GM23338 (cell line): ENCODE results near the gene TNFRSF12A.

ENCODE experiments used
- EZH2 ChIP-seq: fragments of 200-600 bp; sonication (generic); IDR thresholded peaks from one replicate; pipeline ENCODE4 v1.8.0; 2017; ENCODE audit warnings: antibody characterized with exemption, mild to moderate bottlenecking, low read depth; ENCODE audit not compliant: unreplicated experiment
- JUNB ChIP-seq: IDR thresholded peaks from one replicate; pipeline ENCODE4 v1.6.1; 2016; ENCODE audit warnings: antibody characterized with exemption; ENCODE audit not compliant: unreplicated experiment
- NANOG ChIP-seq: IDR thresholded peaks from 2 replicates; pipeline ENCODE4 v1.6.1; 2016; ENCODE audit warnings: antibody characterized with exemption, borderline replicate concordance
- POLR2AphosphoS5 ChIP-seq: IDR thresholded peaks from 2 replicates; pipeline ENCODE4 v1.6.1; 2016; ENCODE audit warnings: antibody characterized with exemption, low read depth
- ZNF114 ChIP-seq: fragments of 250-450 bp; sonication (Bioruptor Pico); IDR thresholded peaks from 2 replicates; pipeline ENCODE4 v1.5.0; 2020; ENCODE audit warnings: mild to moderate bottlenecking, moderate library complexity
- TF ChIP-seq, protein P1 (sequence below): IDR thresholded peaks from one replicate; pipeline ENCODE4 v1.6.1; 2018; ENCODE audit warnings: antibody characterized with exemption; ENCODE audit not compliant: unreplicated experiment
- TF ChIP-seq, protein P2 (sequence below), 2 experiments: fragments of 200-600 bp in 1 of 2; sonication (generic) in 1 of 2; conservative IDR thresholded peaks; 2 replicates each; pipeline versions ENCODE4 v1.5.1 to v1.6.1; 2016 to 2017; ENCODE audit warnings: antibody characterized with exemption in 2 of 2, low read depth in 2 of 2, mild to moderate bottlenecking in 2 of 2, moderate library complexity in 1 of 2

DNA sequence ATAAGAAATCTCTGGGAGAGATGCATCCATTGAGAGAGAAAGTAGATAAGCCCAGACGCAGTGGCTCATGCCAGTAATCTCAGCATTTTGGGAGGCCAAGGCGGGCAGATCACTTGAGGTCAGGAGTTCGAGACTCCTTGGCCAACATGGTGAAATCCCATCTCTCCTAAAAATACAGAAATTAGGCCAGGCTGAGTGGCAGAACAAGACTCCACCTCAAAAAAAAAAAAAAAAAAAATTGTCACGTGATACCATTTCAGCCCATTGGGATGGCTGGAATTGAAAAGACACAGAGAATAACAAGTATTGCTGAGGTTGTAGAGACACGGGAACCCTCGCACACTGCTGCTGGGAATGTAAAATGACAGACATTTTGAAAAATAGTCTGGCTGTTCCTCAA is 42.4 kb downstream of the TNFRSF12A start:
- no peak for TF ChIP-seq POLR2AphosphoS5
- TF ChIP-seq, protein P1, sequence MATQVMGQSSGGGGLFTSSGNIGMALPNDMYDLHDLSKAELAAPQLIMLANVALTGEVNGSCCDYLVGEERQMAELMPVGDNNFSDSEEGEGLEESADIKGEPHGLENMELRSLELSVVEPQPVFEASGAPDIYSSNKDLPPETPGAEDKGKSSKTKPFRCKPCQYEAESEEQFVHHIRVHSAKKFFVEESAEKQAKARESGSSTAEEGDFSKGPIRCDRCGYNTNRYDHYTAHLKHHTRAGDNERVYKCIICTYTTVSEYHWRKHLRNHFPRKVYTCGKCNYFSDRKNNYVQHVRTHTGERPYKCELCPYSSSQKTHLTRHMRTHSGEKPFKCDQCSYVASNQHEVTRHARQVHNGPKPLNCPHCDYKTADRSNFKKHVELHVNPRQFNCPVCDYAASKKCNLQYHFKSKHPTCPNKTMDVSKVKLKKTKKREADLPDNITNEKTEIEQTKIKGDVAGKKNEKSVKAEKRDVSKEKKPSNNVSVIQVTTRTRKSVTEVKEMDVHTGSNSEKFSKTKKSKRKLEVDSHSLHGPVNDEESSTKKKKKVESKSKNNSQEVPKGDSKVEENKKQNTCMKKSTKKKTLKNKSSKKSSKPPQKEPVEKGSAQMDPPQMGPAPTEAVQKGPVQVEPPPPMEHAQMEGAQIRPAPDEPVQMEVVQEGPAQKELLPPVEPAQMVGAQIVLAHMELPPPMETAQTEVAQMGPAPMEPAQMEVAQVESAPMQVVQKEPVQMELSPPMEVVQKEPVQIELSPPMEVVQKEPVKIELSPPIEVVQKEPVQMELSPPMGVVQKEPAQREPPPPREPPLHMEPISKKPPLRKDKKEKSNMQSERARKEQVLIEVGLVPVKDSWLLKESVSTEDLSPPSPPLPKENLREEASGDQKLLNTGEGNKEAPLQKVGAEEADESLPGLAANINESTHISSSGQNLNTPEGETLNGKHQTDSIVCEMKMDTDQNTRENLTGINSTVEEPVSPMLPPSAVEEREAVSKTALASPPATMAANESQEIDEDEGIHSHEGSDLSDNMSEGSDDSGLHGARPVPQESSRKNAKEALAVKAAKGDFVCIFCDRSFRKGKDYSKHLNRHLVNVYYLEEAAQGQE: no peak
- TF ChIP-seq, protein P2, sequence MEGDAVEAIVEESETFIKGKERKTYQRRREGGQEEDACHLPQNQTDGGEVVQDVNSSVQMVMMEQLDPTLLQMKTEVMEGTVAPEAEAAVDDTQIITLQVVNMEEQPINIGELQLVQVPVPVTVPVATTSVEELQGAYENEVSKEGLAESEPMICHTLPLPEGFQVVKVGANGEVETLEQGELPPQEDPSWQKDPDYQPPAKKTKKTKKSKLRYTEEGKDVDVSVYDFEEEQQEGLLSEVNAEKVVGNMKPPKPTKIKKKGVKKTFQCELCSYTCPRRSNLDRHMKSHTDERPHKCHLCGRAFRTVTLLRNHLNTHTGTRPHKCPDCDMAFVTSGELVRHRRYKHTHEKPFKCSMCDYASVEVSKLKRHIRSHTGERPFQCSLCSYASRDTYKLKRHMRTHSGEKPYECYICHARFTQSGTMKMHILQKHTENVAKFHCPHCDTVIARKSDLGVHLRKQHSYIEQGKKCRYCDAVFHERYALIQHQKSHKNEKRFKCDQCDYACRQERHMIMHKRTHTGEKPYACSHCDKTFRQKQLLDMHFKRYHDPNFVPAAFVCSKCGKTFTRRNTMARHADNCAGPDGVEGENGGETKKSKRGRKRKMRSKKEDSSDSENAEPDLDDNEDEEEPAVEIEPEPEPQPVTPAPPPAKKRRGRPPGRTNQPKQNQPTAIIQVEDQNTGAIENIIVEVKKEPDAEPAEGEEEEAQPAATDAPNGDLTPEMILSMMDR (conservative IDR thresholded peaks at IDR 0.05; ENCODE audit: low read depth in 2 of 2): no peak
- TF ChIP-seq JUNB: no peak
- TF ChIP-seq NANOG: no peak
- TF ChIP-seq EZH2: no peak
- no peak for TF ChIP-seq ZNF114 (CRISPR knock-in tag)
